GM06990 (cell line): ENCODE data around the gene DPYSL4.
"Not testable (repeated sequence)": the region's sequence is repeated elsewhere in the genome, so short reads cannot be mapped to it uniquely, and the experiment has no call there.

Experiments
- DNase-seq: peaks from one replicate; pipeline ENCODE4 v3.0.0-alpha.2; 2011; ENCODE audit not compliant: insufficient read length; ENCODE audit errors: extremely low read depth
- H3K27me3 ChIP-seq: replicated peaks from 2 replicates; pipeline ENCODE4 v1.6.0; 2011; ENCODE audit warnings: low read length; ENCODE audit not compliant: control insufficient read depth, insufficient read depth
- H3K36me3 ChIP-seq: 2 replicates; pipeline ENCODE4 v1.5.1; 2011; ENCODE audit warnings: low read length; ENCODE audit not compliant: control insufficient read depth, insufficient read depth
- H3K4me3 ChIP-seq: replicated peaks from 2 replicates; pipeline ENCODE4 v1.5.1; 2011; ENCODE audit warnings: low read depth, mild to moderate bottlenecking, control low read depth, low read length
- CTCF ChIP-seq: IDR thresholded peaks from 2 replicates; pipeline ENCODE4 v1.5.1; 2011; ENCODE audit warnings: low read length, control low read depth, mild to moderate bottlenecking, inconsistent platforms; ENCODE audit not compliant: insufficient read depth, poor library complexity, severe bottlenecking

The DPYSL4 gene

GRCh38 chr10:132209978-132210530 lies 23.3 kb downstream of the DPYSL4 start:
- DNase-seq = no peak
- no peak for TF ChIP-seq CTCF
- H3K27me3 ChIP-seq = no peaks in the 10 kb centered on the region
- no peaks in the 10 kb centered on the region for H3K36me3 ChIP-seq
- H3K4me3 ChIP-seq = no peak overlapping the region

- H3K27me3 ChIP-seq = no peaks in the 10 kb centered on the region
- H3K36me3 ChIP-seq = no peaks in the 10 kb centered on the region
- DNase-seq = no peak
- no peak overlapping the region for H3K4me3 ChIP-seq
- TF ChIP-seq CTCF = no peak
These were observed 24.0 kb downstream of the DPYSL4 start for GRCh38 chr10:132210766-132211165.

- Histone ChIP-seq H3K27me3 (no peaks in the 10 kb centered on the region), H3K4me3 (no peak overlapping the region), H3K36me3 (no peaks in the 10 kb centered on the region)
- DNase-seq = no peak
- TF ChIP-seq CTCF = no peak
These were observed 24.5 kb downstream of the DPYSL4 start for GRCh38 chr10:132211246-132211645.

- H3K4me3 ChIP-seq = no peak overlapping the region
- no peak for DNase-seq
- no peaks in the 10 kb centered on the region for H3K27me3 ChIP-seq
- no peak for TF ChIP-seq CTCF
- no peaks in the 10 kb centered on the region for H3K36me3 ChIP-seq
These were observed 26.1 kb downstream of the DPYSL4 start for GRCh38 chr10:132212816-132213215.

- DNase-seq = no peak
- H3K4me3 ChIP-seq = no peak overlapping the region
- H3K36me3 ChIP-seq = no peaks in the 10 kb centered on the region
- TF ChIP-seq CTCF = no peak
- no peaks in the 10 kb centered on the region for H3K27me3 ChIP-seq
These were observed 27.2 kb downstream of the DPYSL4 start for GRCh38 chr10:132213917-132214316.

- not testable (repeated sequence) for H3K27me3 ChIP-seq, H3K36me3 ChIP-seq, H3K4me3 ChIP-seq, DNase-seq
These were observed 29.7 kb downstream of the DPYSL4 start for GRCh38 chr10:132216441-132216840.
